D721Med (cell line): ENCODE results near the gene GTF3C4.

Experiments
- DNase-seq: peaks from one replicate; pipeline ENCODE4 v3.0.0; 2011; ENCODE audit warnings: low spot score; ENCODE audit not compliant: insufficient read length
- FAIRE-seq: peaks from 2 replicates; lab custom pipeline; 2011; peaks lifted over from hg19 to GRCh38; lab: Jason Lieb, UNC
- CTCF ChIP-seq: IDR thresholded peaks from 2 replicates; pipeline ENCODE4 v1.5.1; 2012; ENCODE audit warnings: mild to moderate bottlenecking, control low read depth; ENCODE audit not compliant: insufficient read depth; ENCODE audit errors: missing control alignments

The GTF3C4 gene

GRCh38 chr9:132646726-132647125 is 23.5 kb upstream of the GTF3C4 start:
- DNase-seq = no peak
- no peak for FAIRE-seq
- TF ChIP-seq CTCF = no peak

- FAIRE-seq (no peak), DNase-seq (no peak)
- no peak for TF ChIP-seq CTCF
Observed at GRCh38 chr9:132647355-132647754, 22.9 kb upstream of the GTF3C4 start.

- TF ChIP-seq CTCF = no peak
- FAIRE-seq (no peak), DNase-seq (no peak)
Observed at GRCh38 chr9:132647806-132648205, 22.5 kb upstream of the GTF3C4 start.

GRCh38 chr9:132648283-132648682 is 22.0 kb upstream of the GTF3C4 start:
- DNase-seq = no peak
- no peak for TF ChIP-seq CTCF
- no peak for FAIRE-seq

- DNase-seq (no peak), FAIRE-seq (no peak)
- TF ChIP-seq CTCF = no peak
Observed at GRCh38 chr9:132648685-132649084, 21.6 kb upstream of the GTF3C4 start.

- DNase-seq (no peak), FAIRE-seq (no peak)
- TF ChIP-seq CTCF = peak; percentile 53
Observed at GRCh38 chr9:132651259-132651658, 19.0 kb upstream of the GTF3C4 start.

- DNase-seq (no peak), FAIRE-seq (no peak)
- TF ChIP-seq CTCF = no peak
Observed at GRCh38 chr9:132656299-132656698, 14.0 kb upstream of the GTF3C4 start.
